GM19023 (cell line): ENCODE data around the gene GAS2.

ENCODE experiments used
- ATAC-seq: cut with Tn5 transposase; IDR thresholded peaks from one replicate; pipeline ENCODE4 v1.9.1; 2021; ENCODE audit warnings: mild to moderate bottlenecking, moderate library complexity; ENCODE audit not compliant: unreplicated experiment

The GAS2 gene

DNA sequence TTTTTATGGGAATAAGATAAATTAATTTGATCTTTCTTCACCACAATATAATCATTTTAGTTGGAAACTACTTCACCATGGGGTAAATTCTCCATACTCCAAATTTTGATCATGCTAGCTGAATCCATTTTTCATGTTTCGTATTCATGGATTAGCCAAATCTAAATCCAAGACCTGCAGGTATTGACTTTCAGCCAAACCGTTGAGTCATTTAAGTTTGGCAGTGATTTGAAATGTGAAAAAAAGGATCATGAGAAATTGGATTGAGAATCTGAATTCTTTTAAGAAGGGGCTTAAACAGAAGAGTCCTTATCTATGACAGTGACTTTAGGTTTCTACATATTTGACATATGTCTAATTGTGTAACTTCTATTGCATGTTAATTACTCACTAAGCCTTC lies 5.3 kb downstream of the GAS2 start:
- ATAC-seq = no peak

GRCh38 chr11:22674470-22675439 lies 8.3 kb downstream of the GAS2 start:
- peak; percentile 38 for ATAC-seq

GRCh38 chr11:22677153-22677903 lies 10.9 kb downstream of the GAS2 start:
- ATAC-seq = no peak

DNA sequence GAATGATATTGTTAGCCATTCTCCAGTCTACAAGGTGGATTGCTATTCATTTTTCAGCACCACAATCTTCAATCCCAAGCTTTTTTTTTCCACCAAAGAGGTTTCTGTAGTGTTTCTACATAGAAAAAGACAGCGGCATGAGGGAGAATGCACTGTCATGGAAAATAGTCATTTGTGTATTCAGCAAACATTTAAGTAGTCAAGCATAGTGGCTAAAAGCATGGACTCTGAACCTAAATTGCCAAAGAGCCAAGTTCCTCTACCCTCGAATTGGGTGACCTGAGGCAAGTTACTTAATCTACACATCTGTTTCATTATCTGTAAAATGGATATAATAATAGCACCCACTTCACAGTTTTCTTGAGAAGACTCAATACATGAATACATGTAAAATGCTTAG lies 14.2 kb downstream of the GAS2 start:
- ATAC-seq = no peak

- no peak for ATAC-seq
Observed at GRCh38 chr11:22681281-22681812, 14.9 kb downstream of the GAS2 start.

DNA sequence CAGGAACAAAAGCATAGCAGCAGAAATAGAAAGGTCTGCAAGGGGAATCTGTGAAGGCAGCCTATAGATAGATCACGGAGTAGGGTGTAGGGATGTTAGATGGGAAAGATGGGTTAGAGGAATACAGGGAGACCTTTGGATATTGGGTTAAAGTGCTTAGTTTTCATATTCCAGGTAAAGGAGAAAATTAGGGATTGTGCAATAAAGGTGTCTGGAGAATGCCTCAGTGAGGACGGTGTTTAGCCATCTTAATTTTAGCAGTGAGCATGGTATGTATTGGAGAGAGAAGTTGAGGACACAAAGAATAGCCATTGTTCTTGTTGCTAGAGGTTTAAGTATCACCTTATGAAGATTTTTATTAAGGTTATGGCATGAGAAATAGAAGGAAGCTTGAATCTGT lies 17.7 kb downstream of the GAS2 start:
- no peak for ATAC-seq

DNA sequence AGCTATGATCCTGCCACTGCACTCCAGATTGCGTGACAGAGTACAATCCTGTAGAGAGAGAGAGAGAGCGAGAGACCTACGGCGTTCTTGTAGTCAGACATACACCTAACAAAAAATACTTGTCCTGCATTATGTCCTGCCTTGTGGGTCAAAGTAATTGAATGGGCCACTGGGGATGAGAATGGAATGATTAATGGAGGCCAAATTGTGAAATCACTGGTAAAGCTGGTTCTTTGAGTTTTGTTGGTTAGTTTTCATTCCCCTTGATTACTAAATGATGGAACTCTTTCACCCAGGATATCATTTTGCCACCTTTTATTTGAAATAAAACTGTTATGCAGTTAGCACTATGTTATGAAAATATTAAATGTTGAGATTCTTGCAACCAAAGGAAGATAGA lies 18.7 kb downstream of the GAS2 start:
- ATAC-seq = no peak

GRCh38 chr11:22688914-22689313 lies 22.5 kb downstream of the GAS2 start:
- ATAC-seq = no peak

- no peak for ATAC-seq
Observed at GRCh38 chr11:22690257-22690656, 23.8 kb downstream of the GAS2 start.

GRCh38 chr11:22690871-22691270 lies 24.5 kb downstream of the GAS2 start:
- no peak for ATAC-seq

- ATAC-seq = peak; percentile 87
Observed at GRCh38 chr11:22699388-22699787, 33.0 kb downstream of the GAS2 start.

- no peak for ATAC-seq
Observed at GRCh38 chr11:22702031-22702430, 35.6 kb downstream of the GAS2 start.

GRCh38 chr11:22703040-22703439 lies 36.6 kb downstream of the GAS2 start:
- no peak for ATAC-seq

GRCh38 chr11:22703591-22703990 lies 37.2 kb downstream of the GAS2 start:
- ATAC-seq = no peak

DNA sequence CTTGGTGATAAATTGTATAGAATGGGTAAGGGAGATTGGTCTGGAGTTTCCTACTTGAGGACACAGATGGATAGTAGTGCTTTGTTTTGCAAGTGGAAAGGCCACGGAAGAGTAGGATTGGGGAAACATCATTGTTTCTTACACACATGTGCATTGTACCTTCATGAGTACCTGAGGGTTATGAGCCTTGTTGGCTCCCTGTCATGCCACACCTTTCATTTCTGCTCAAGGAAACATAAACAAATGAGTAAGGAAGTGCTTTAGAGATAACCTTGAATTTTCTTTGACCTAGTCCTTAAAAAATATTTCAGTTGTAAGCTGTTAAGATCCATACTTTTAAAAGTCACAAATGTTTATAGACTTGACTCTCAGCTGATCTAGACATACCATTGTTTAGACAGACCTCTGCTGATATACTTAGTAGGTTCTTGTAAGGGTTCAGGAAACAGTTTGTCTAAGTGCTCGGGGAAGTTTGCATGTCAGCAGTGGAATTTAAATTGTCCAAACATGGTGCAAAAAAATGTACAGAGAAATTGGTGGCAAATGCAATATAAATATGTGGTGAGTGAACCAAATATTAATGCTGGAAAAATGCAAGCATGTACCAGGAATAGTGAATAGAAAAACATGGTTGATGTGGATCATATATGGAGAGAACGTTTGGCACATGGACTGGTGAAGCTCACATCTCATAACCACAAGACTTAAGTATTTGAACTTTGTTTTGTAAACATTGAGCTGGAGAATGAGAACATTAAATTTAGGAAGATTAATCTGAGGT lies 40.9 kb downstream of the GAS2 start:
- no peak for ATAC-seq

GRCh38 chr11:22711071-22711770 lies 44.8 kb downstream of the GAS2 start:
- ATAC-seq = no peak

DNA sequence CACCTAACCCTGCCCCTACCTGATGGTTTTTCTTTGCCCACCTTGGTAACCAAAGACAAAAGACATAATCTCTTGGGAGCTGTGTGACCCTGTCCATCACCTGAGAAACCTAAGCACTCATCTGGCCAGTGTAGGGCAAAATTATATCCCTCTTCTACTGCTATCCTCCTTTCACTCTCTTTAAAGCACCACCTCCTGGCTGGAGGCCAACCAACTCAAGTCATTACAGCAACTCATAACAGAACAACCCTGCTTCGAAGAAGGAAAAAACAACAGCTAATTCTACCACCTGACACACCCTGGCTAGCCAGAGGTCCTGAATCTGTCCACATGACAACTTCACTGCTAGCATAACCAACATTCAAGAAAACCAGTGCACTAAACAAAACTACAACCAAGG lies 45.5 kb downstream of the GAS2 start:
- no peak for ATAC-seq

- no peak for ATAC-seq
Observed at GRCh38 chr11:22713336-22713735, 46.9 kb downstream of the GAS2 start.

DNA sequence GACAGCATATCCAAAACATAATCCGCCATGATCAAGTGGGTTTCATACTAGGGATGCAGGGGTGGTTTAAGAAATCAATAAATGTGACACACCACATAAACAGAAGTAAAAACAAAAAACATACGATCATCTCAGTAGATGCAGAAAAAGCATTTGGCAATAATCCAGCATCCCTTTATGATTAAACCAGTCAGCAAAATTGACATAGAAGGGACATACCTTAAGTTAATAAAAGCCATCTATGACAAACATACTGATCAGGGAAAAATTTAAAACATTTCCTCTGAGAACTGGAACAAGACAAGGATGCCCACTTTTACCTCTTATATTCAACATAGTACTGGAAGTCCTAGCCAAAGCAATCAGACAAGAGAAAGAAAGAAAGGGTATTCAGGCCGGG lies 49.6 kb downstream of the GAS2 start:
- ATAC-seq = no peak

DNA sequence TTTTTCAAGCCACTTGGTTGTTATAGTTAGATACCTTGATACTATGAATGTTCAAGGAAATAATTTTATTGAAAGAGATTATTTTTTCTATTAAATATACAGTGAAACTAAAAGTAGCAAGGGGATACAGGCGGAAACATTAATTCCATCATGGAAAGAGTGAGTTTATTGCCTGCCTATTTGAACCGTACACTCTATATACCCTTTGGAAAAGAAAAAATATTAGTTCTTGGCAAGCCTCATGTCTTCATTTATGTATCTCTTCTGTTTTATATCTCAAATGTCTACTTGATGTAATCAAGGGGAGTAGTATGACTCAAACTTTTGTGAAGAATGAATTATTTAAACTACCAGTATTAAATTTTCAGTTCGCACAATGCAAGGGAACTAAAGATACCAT lies 54.0 kb downstream of the GAS2 start:
- ATAC-seq = no peak
